AG08396 (cell line): ENCODE data around the gene HBG1.

Experiments
- DNase-seq: peaks from one replicate; pipeline ENCODE4 v3.0.0; 2012; ENCODE audit warnings: low spot score, mixed read lengths

HBG1 gene

DNA sequence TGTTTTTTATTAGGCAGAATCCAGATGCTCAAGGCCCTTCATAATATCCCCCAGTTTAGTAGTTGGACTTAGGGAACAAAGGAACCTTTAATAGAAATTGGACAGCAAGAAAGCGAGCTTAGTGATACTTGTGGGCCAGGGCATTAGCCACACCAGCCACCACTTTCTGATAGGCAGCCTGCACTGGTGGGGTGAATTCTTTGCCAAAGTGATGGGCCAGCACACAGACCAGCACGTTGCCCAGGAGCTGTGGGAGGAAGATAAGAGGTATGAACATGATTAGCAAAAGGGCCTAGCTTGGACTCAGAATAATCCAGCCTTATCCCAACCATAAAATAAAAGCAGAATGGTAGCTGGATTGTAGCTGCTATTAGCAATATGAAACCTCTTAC, 24.2 kb downstream of the HBG1 start:
- no peak for DNase-seq

DNA sequence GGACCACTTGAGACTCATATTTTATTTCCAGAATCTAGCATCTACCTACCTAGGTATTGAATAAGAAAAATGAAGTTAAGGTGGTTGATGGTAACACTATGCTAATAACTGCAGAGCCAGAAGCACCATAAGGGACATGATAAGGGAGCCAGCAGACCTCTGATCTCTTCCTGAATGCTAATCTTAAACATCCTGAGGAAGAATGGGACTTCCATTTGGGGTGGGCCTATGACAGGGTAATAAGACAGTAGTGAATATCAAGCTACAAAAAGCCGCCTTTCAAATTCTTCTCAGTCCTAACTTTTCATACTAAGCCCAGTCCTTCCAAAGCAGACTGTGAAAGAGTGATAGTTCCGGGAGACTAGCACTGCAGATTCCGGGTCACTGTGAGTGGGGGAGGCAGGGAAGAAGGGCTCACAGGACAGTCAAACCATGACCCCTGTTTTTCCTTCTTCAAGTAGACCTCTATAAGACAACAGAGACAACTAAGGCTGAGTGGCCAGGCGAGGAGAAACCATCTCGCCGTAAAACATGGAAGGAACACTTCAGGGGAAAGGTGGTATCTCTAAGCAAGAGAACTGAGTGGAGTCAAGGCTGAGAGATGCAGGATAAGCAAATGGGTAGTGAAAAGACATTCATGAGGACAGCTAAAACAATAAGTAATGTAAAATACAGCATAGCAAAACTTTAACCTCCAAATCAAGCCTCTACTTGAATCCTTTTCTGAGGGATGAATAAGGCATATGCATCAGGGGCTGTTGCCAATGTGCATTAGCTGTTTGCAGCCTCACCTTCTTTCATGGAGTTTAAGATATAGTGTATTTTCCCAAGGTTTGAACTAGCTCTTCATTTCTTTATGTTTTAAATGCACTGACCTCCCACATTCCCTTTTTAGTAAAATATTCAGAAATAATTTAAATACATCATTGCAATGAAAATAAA, 24.8 kb downstream of the HBG1 start:
- no peak for DNase-seq

DNA sequence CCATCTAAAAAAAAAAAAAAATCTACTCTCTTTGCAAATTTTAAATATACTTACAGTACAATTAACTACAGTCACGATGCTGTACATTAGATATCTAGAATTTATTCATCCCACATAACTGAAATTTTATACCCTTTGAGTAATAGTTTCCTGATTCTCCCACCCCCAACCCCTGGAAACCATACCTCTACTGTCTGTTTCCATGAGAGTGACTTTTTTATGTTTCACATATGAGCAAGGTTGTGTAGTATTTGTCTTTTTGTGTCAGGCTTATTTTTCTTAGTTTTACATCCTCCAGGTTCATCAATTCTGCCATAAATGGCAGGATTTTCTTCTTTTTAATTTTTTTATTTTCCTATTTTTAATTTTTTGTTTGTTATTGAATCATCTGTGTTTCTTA, 26.0 kb downstream of the HBG1 start:
- no peak for DNase-seq

DNA sequence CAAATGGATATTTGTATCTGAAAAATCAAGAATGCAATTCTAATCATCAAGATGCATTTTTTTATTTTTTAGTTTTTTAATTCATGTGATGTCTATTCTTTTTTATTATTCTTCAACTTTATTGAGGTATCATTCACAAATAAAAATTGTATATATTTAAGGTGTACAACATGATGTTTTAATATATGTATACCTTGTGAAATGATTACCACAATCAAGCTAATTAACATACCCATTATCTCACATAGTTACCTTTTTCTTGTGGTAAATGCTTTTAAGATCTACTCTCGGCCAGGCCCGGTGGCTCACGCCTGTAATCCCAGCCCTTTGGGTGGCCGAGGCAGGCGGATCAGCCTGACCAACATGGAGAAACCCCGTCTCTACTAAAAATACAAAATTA, 26.5 kb downstream of the HBG1 start:
- no peak for DNase-seq

DNA sequence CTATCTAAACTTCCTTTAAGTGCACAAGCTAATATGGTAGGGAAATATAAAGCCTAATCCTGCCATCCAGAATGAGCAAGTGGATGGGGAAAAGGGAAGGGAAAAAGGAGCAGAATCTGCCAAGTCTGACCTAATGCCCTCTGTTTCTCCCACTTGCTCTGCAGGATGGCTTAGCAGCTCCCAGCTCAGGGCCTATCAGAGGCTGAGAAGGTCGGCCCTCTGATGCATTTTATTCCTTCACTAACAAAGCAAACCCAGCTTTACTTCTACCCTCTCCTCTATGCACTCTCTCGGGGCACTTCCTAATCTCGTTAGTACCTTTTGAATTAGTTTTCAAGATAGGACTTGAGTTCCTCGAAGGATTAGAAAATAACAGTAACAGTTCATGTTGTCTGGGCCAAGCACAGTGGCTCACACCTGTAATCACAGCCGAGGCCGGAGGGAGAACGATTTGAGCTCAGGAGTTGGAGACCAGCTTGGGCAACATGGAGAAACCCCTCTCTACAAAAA, 39.2 kb downstream of the HBG1 start:
- DNase-seq = no peak

DNA sequence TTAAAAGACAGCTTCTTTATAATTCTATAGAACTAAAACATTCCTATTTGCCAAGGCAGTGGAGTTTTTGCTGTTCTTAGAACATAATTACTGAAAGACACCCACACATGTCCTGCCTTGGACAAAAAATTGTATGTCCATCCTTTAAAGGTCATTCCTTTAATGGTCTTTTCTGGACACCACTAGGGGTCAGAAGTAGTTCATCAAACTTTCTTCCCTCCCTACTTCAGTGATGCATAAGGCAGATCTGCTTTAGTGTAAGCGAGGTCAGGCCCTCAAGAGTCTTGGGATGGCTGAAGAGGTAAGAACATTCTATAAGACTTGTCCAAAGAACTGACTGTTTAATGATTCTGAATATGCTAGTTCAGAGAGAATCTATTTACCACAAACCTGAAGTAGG, 44.9 kb downstream of the HBG1 start:
- peak; percentile 75 for DNase-seq

DNA sequence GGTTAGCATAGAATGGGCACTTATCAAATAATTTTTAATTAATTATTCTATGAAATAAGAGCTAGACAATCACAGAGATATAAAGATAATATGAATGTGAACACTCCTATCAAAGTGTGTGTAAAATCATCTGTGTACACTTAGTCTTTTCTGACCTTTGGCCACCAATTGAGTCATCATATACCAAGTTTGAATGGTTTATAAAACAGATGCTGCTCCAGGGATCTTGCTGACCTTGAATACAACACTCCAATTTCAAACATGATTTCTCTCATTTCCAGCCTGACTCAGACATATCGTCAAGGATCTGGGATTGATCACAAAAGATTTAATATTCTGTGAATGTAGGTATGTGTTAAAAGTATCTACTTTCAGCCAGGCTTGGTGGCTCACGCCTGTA, 46.3 kb downstream of the HBG1 start:
- no peak for DNase-seq

DNA sequence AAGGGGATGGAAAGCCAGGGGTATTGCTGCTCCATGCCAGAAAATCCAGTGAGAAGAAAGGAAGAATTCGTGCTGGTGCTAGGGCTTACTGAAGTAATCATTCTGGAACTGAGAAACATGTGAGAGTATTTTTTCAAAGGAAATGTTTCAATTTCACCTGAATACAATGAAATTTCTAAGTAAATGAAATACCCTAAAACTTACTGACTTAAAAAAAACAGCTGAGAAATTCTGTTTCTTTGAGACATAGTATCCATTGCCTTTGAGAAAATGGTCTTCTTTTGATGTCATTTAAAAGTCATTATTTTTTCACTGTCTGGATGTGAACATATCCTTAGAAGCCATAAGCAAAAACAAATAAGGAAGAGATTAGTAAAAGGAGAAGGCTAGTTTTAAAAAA, 49.1 kb downstream of the HBG1 start, which contains the start of gene OR51V1:
Gene OR51V1, minus strand, starts transcription at position 101 of the 400 bp plus-strand sequence. Its CDS starts 0 bp downstream, at position 101.
- DNase-seq = no peak

DNA sequence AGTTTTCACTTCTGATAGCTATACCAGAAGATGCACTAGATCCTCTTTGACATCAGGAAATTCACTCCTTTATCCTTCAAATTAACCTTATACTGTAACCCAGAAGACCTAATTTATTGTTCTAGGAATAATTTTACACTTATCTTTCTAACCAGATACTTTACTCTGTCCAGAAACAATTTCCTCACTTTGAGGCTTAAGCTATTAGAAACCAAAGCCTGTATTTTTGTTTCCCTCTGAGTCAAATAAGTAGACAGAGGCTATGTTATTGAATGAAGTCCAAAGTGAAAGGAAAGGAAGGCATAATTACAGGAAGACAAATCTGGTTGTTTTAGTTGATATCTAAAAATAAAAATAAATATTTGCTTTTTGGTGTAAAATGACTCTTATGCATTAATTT, 51.4 kb downstream of the HBG1 start:
- DNase-seq = no peak
